HG02588 (cell line): Measurements from ENCODE around the gene NLRP1.
A peak's percentile ranks its signal among the peaks of the same experiment; 100 is the strongest.
"Not testable (repeated sequence)": the region's sequence is repeated elsewhere in the genome, so short reads cannot be mapped to it uniquely, and the experiment has no call there.

ENCODE experiments used
- ATAC-seq: cut with Tn5 transposase; IDR thresholded peaks from one replicate; pipeline ENCODE4 v1.9.1; 2021; ENCODE audit warnings: mild to moderate bottlenecking, moderate library complexity; ENCODE audit not compliant: unreplicated experiment

Gene NLRP1

GRCh38 chr17:5588584-5588983 lies 4.3 kb upstream of the NLRP1 start:
- no peak for ATAC-seq

GRCh38 chr17:5587438-5588032 lies 3.2 kb upstream of the NLRP1 start:
- no peak for ATAC-seq

- ATAC-seq: no peak
These were observed 1.7 kb upstream of the NLRP1 start for GRCh38 chr17:5585836-5586521.

GRCh38 chr17:5585287-5585794 lies 1.0 kb upstream of the NLRP1 start:
- ATAC-seq: no peak

- ATAC-seq: peak; percentile 16
These were observed 605 bp downstream of the NLRP1 start for GRCh38 chr17:5583426-5584382.

GRCh38 chr17:5582209-5583185 lies 1.8 kb downstream of the NLRP1 start:
- no peak for ATAC-seq

- no peak for ATAC-seq
These were observed 2.7 kb downstream of the NLRP1 start for GRCh38 chr17:5581655-5582054.

GRCh38 chr17:5580969-5581368 lies 3.3 kb downstream of the NLRP1 start:
- ATAC-seq: no peak

GRCh38 chr17:5580367-5580766 lies 3.9 kb downstream of the NLRP1 start:
- ATAC-seq: no peak

GRCh38 chr17:5578768-5579167 lies 5.5 kb downstream of the NLRP1 start:
- not testable (repeated sequence) for ATAC-seq

- not testable (repeated sequence) for ATAC-seq
These were observed 11.3 kb downstream of the NLRP1 start for GRCh38 chr17:5573017-5573416.

- ATAC-seq: no peak
These were observed 13.0 kb downstream of the NLRP1 start for GRCh38 chr17:5571281-5571680.

- ATAC-seq: no peak
These were observed 18.5 kb downstream of the NLRP1 start for GRCh38 chr17:5565808-5566207.

GRCh38 chr17:5563456-5563855 lies 20.9 kb downstream of the NLRP1 start:
- ATAC-seq: no peak

- no peak for ATAC-seq
These were observed 21.5 kb downstream of the NLRP1 start for GRCh38 chr17:5562661-5563360.

GRCh38 chr17:5561736-5562571 lies 22.4 kb downstream of the NLRP1 start:
- no peak for ATAC-seq

- ATAC-seq: no peak
These were observed 23.8 kb downstream of the NLRP1 start for GRCh38 chr17:5560361-5560988.
